HEK293 (cell line): ENCODE data around the gene CADPS2.
A peak's percentile ranks its signal among the peaks of the same experiment; 100 is the strongest.

Experiments used
- CTCF ChIA-PET: fragments of 350-600 bp; formaldehyde crosslinking; extraction: SDS; loops from one replicate; lab custom pipeline; 2021; ENCODE audit warnings: antibody characterized with exemption; lab: Yijun Ruan, JAX
- POLR2A ChIA-PET: fragments of 300-600 bp; formaldehyde crosslinking; extraction: SDS; loops from one replicate; lab custom pipeline; 2020; ENCODE audit warnings: antibody characterized with exemption, inconsistent platforms; lab: Yijun Ruan, JAX
- H3K27ac ChIP-seq: fragments of 200-500 bp; sonication (Bioruptor generic); 2 replicates; pipeline ENCODE4 v1.5.1; 2014; ENCODE audit warnings: low read depth, low read length, control low read depth, inconsistent platforms; ENCODE audit errors: extremely low read depth
- H3K36me3 ChIP-seq, 2 experiments: fragments of 200-500 bp in 1 of 2; sonication (Bioruptor generic) in 1 of 2; 1 replicate in 1 of 2; 2 replicates in 1 of 2; pipeline ENCODE4 v1.5.1; 2014 to 2017; ENCODE audit warnings: inconsistent platforms in 2 of 2, low read length in 2 of 2; ENCODE audit not compliant: control insufficient read depth in 2 of 2, insufficient read depth in 1 of 2
- H3K4me1 ChIP-seq: fragments of 200-500 bp; sonication (Bioruptor generic); 2 replicates; pipeline ENCODE4 v1.5.1; 2014; ENCODE audit warnings: mild to moderate bottlenecking, low read length, inconsistent platforms; ENCODE audit not compliant: control insufficient read depth, insufficient read depth
- H3K4me3 ChIP-seq: 2 replicates; pipeline ENCODE4 v1.5.1; 2011; ENCODE audit warnings: low read depth, mild to moderate bottlenecking, control low read depth, low read length, moderate library complexity
- H3K9me3 ChIP-seq: fragments of 200-500 bp; sonication (Bioruptor generic); 2 replicates; pipeline ENCODE4 v1.5.1; 2014; ENCODE audit warnings: low read depth, low read length, inconsistent platforms; ENCODE audit not compliant: control insufficient read depth, insufficient read depth
- AEBP2 ChIP-seq: fragments of 450-650 bp; formaldehyde crosslinking; IDR thresholded peaks from 2 replicates; pipeline ENCODE4 v1.5.1; 2016; ENCODE audit warnings: missing biosample characterization, missing genetic modification characterization, borderline replicate concordance
- BCL11B ChIP-seq: fragments of 450-650 bp; formaldehyde crosslinking; IDR thresholded peaks from 2 replicates; pipeline ENCODE4 v1.5.1; 2016; ENCODE audit warnings: low read depth, missing biosample characterization, missing genetic modification characterization
- FEZF1 ChIP-seq: fragments of 450-650 bp; formaldehyde crosslinking; IDR thresholded peaks from 2 replicates; pipeline ENCODE4 v1.5.1; 2016; ENCODE audit warnings: missing biosample characterization, missing genetic modification characterization
- KLF10 ChIP-seq: fragments of 450-650 bp; IDR thresholded peaks from 2 replicates; pipeline ENCODE4 v1.5.1; 2018; ENCODE audit warnings: missing biosample characterization, mild to moderate bottlenecking, missing genetic modification characterization
- KLF17 ChIP-seq: fragments of 450-650 bp; formaldehyde crosslinking; IDR thresholded peaks from 2 replicates; pipeline ENCODE4 v1.5.1; 2016; ENCODE audit warnings: missing biosample characterization, missing genetic modification characterization
- PRDM6 ChIP-seq: fragments of 450-650 bp; formaldehyde crosslinking; IDR thresholded peaks from 2 replicates; pipeline ENCODE4 v1.5.1; 2017; ENCODE audit warnings: missing biosample characterization, missing genetic modification characterization
- SCRT1 ChIP-seq: fragments of 450-650 bp; formaldehyde crosslinking; IDR thresholded peaks from 2 replicates; pipeline ENCODE4 v1.5.1; 2016; ENCODE audit warnings: missing biosample characterization, missing genetic modification characterization, borderline replicate concordance
- SETDB1 ChIP-seq: IDR thresholded peaks from one replicate; pipeline ENCODE4 v1.6.1; 2017; ENCODE audit warnings: mild to moderate bottlenecking, low read length, moderate library complexity, mixed read lengths; ENCODE audit not compliant: insufficient read length
- SP7 ChIP-seq: fragments of 450-650 bp; formaldehyde crosslinking; IDR thresholded peaks from 2 replicates; pipeline ENCODE4 v1.5.1; 2016; ENCODE audit warnings: missing biosample characterization, missing genetic modification characterization
- TRIM28 ChIP-seq: IDR thresholded peaks from 2 replicates; pipeline ENCODE4 v1.6.1; 2011; ENCODE audit warnings: low read length, control low read depth, borderline replicate concordance
- WT1 ChIP-seq: fragments of 450-650 bp; formaldehyde crosslinking; IDR thresholded peaks from 2 replicates; pipeline ENCODE4 v1.5.1; 2016; ENCODE audit warnings: missing biosample characterization, missing genetic modification characterization
- ZBTB20 ChIP-seq: fragments of 450-650 bp; formaldehyde crosslinking; IDR thresholded peaks from 2 replicates; pipeline ENCODE4 v1.5.1; 2016; ENCODE audit warnings: missing biosample characterization, missing genetic modification characterization
- ZFP41 ChIP-seq: fragments of 450-650 bp; formaldehyde crosslinking; IDR thresholded peaks from 2 replicates; pipeline ENCODE4 v1.5.1; 2016; ENCODE audit warnings: missing biosample characterization, missing genetic modification characterization, borderline replicate concordance
- ZNF10 ChIP-seq: fragments of 450-650 bp; formaldehyde crosslinking; IDR thresholded peaks from 2 replicates; pipeline ENCODE4 v1.5.1; 2017; ENCODE audit warnings: missing biosample characterization, missing genetic modification characterization
- ZNF174 ChIP-seq: fragments of 450-650 bp; formaldehyde crosslinking; IDR thresholded peaks from 2 replicates; pipeline ENCODE4 v1.5.0; 2017; ENCODE audit warnings: missing biosample characterization, mild to moderate bottlenecking, missing genetic modification characterization
- ZNF214 ChIP-seq: fragments of 450-650 bp; formaldehyde crosslinking; IDR thresholded peaks from 2 replicates; pipeline ENCODE4 v1.5.1; 2017; ENCODE audit warnings: missing biosample characterization, mild to moderate bottlenecking, missing genetic modification characterization, borderline replicate concordance
- ZNF280D ChIP-seq: fragments of 450-650 bp; formaldehyde crosslinking; IDR thresholded peaks from 2 replicates; pipeline ENCODE4 v1.5.1; 2016; ENCODE audit warnings: missing biosample characterization, missing genetic modification characterization
- ZNF311 ChIP-seq: fragments of 450-650 bp; formaldehyde crosslinking; IDR thresholded peaks from 2 replicates; pipeline ENCODE4 v1.5.1; 2017; ENCODE audit warnings: missing biosample characterization, missing genetic modification characterization, borderline replicate concordance
- ZNF335 ChIP-seq: fragments of 450-650 bp; formaldehyde crosslinking; conservative IDR thresholded peaks from 2 replicates; pipeline ENCODE4 v1.5.1; 2016; ENCODE audit warnings: missing biosample characterization, missing genetic modification characterization
- ZNF37A ChIP-seq: fragments of 450-650 bp; IDR thresholded peaks from 2 replicates; pipeline ENCODE4 v1.5.1; 2018; ENCODE audit warnings: missing biosample characterization, missing genetic modification characterization
- ZNF433 ChIP-seq: fragments of 450-650 bp; formaldehyde crosslinking; IDR thresholded peaks from 2 replicates; pipeline ENCODE4 v1.5.1; 2016; ENCODE audit warnings: missing biosample characterization, missing genetic modification characterization, low read depth
- ZNF473 ChIP-seq: fragments of 450-650 bp; formaldehyde crosslinking; IDR thresholded peaks from 2 replicates; pipeline ENCODE4 v1.5.1; 2017; ENCODE audit warnings: missing biosample characterization, missing genetic modification characterization
- ZNF514 ChIP-seq: fragments of 450-650 bp; formaldehyde crosslinking; IDR thresholded peaks from 2 replicates; pipeline ENCODE4 v1.5.1; 2016; ENCODE audit warnings: missing biosample characterization, missing genetic modification characterization
- ZNF530 ChIP-seq: fragments of 450-650 bp; formaldehyde crosslinking; IDR thresholded peaks from 2 replicates; pipeline ENCODE4 v1.5.1; 2016; ENCODE audit warnings: low read depth, missing biosample characterization, missing genetic modification characterization
- ZNF561 ChIP-seq: fragments of 450-650 bp; IDR thresholded peaks from 2 replicates; pipeline ENCODE4 v1.5.1; 2018; ENCODE audit warnings: missing biosample characterization, missing genetic modification characterization, borderline replicate concordance
- ZNF600 ChIP-seq: fragments of 450-650 bp; formaldehyde crosslinking; IDR thresholded peaks from 2 replicates; pipeline ENCODE4 v1.5.1; 2016; ENCODE audit warnings: missing biosample characterization, missing genetic modification characterization
- ZNF660 ChIP-seq: fragments of 450-650 bp; IDR thresholded peaks from 2 replicates; pipeline ENCODE4 v1.5.1; 2018; ENCODE audit warnings: missing biosample characterization, mild to moderate bottlenecking, missing genetic modification characterization
- ZNF701 ChIP-seq: fragments of 450-650 bp; formaldehyde crosslinking; IDR thresholded peaks from 2 replicates; pipeline ENCODE4 v1.5.1; 2016; ENCODE audit warnings: missing biosample characterization, missing genetic modification characterization
- ZNF707 ChIP-seq: fragments of 450-650 bp; formaldehyde crosslinking; IDR thresholded peaks from 2 replicates; pipeline ENCODE4 v1.5.1; 2016; ENCODE audit warnings: missing biosample characterization, missing genetic modification characterization
- ZNF747 ChIP-seq: fragments of 450-650 bp; formaldehyde crosslinking; IDR thresholded peaks from 2 replicates; pipeline ENCODE4 v1.5.1; 2016; ENCODE audit warnings: missing biosample characterization, missing genetic modification characterization
- ZNF768 ChIP-seq: fragments of 450-650 bp; formaldehyde crosslinking; IDR thresholded peaks from 2 replicates; pipeline ENCODE4 v1.5.1; 2018; ENCODE audit warnings: missing biosample characterization, mild to moderate bottlenecking, missing genetic modification characterization
- ZNF830 ChIP-seq: fragments of 450-650 bp; IDR thresholded peaks from 2 replicates; pipeline ENCODE4 v1.5.0; 2018; ENCODE audit warnings: missing biosample characterization, missing genetic modification characterization, low read depth, mild to moderate bottlenecking, moderate library complexity
- TF ChIP-seq, protein P1 (sequence below): fragments of 450-650 bp; formaldehyde crosslinking; optimal IDR thresholded peaks from 2 replicates; pipeline ENCODE3; 2016; ENCODE audit warnings: missing biosample characterization, mild to moderate bottlenecking, missing genetic modification characterization

The CADPS2 gene

DNA sequence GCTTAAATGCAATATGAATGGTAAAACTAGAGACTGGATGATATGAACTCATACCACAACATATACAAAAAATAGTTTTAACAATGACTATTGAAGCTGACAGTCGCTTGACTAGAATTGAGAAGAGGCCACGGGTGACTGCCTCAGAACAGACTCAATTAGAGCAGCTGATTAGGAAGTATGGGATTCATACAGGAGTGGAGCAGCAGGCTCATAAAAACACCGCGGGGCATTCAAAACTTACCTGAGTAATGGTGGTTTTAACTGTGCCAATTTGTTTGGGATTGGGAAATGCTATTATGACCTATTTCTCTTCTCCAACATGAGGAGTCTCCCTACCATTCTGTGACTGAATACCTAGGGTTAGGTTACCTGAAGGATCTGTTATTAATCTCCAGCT is 2.1 kb downstream of the CADPS2 start:
- no peak overlapping the region for H3K27ac ChIP-seq
- ChIA-PET CTCF (no interaction called here), POLR2A (no interaction called here)
- H3K4me3 ChIP-seq: no peak overlapping the region
- no peaks in the 10 kb centered on the region for H3K36me3 ChIP-seq
- peaks cover 37% of the 10 kb centered on the region for H3K4me1 ChIP-seq
- H3K9me3 ChIP-seq: no peaks in the 10 kb centered on the region
- TF ChIP-seq ZNF311: no peak
- TF ChIP-seq SP7 (tag by site-specific recombination): 0 out of 2 replicates have a peak, but pooled peaks have one; percentile 23
- no peak for TF ChIP-seq ZNF830 (tag by site-specific recombination)
- TF ChIP-seq FEZF1 (tag by site-specific recombination): peak; percentile 74; the same call in 1 of the 2 replicates
- no peak for TF ChIP-seq ZFP41 (tag by site-specific recombination)
- no peak for TF ChIP-seq ZNF433 (tag by site-specific recombination)
- TF ChIP-seq ZNF530 (tag by site-specific recombination): no peak
- no peak for TF ChIP-seq ZNF214 (tag by site-specific recombination)
- TF ChIP-seq KLF10: no peak
- no peak for TF ChIP-seq ZNF473 (tag by site-specific recombination)
- TF ChIP-seq SCRT1 (tag by site-specific recombination): 0 out of 2 replicates have a peak, but pooled peaks have one; percentile 6
- no peak for TF ChIP-seq ZNF514 (tag by site-specific recombination)
- peak; percentile 64 for TF ChIP-seq ZNF10 (tag by site-specific recombination)
- TF ChIP-seq WT1: peak; percentile 81
- no peak for TF ChIP-seq ZNF701 (tag by site-specific recombination)
- no peak for TF ChIP-seq ZNF747 (tag by site-specific recombination)
- TF ChIP-seq ZNF174 (tag by site-specific recombination): no peak
- TF ChIP-seq ZNF707 (tag by site-specific recombination): no peak
- TF ChIP-seq ZNF561: 0 out of 2 replicates have a peak, but pooled peaks have one; percentile 47
- no peak for TF ChIP-seq ZNF280D (tag by site-specific recombination)
- TF ChIP-seq ZNF660 (tag by site-specific recombination): 0 out of 2 replicates have a peak, but pooled peaks have one; percentile 20
- TF ChIP-seq KLF17 (tag by site-specific recombination): no peak
- TF ChIP-seq, protein P1, sequence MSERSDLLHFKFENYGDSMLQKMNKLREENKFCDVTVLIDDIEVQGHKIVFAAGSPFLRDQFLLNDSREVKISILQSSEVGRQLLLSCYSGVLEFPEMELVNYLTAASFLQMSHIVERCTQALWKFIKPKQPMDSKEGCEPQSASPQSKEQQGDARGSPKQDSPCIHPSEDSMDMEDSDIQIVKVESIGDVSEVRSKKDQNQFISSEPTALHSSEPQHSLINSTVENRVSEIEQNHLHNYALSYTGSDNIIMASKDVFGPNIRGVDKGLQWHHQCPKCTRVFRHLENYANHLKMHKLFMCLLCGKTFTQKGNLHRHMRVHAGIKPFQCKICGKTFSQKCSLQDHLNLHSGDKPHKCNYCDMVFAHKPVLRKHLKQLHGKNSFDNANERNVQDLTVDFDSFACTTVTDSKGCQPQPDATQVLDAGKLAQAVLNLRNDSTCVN: no peak
- no peak for TF ChIP-seq SETDB1
- no peak for TF ChIP-seq ZBTB20 (tag by site-specific recombination)
- peak; percentile 75 for TF ChIP-seq PRDM6 (tag by site-specific recombination)
- no peak for TF ChIP-seq ZNF37A
- TF ChIP-seq AEBP2 (tag by site-specific recombination): no peak
- no peak for TF ChIP-seq BCL11B (tag by site-specific recombination)
- no peak for TF ChIP-seq TRIM28
- no peak for TF ChIP-seq ZNF335 (tag by site-specific recombination)
- TF ChIP-seq ZNF768 (tag by site-specific recombination): no peak
- TF ChIP-seq ZNF600: peak; percentile 43
